Fibroblast of pulmonary artery (primary cell): ENCODE data around the gene CHMP4B.

Experiments used
- DNase-seq: peaks from one replicate; pipeline ENCODE4 v3.0.0-alpha.2; 2010; ENCODE audit warnings: low read depth
- H3K4me3 ChIP-seq: replicated peaks from 2 replicates; pipeline ENCODE4 v1.5.1; 2011; ENCODE audit warnings: low read depth, mild to moderate bottlenecking, control low read depth, low read length, moderate library complexity
- TF ChIP-seq, protein P1 (sequence below): IDR thresholded peaks from 2 replicates; pipeline ENCODE4 v1.5.1; 2011; ENCODE audit warnings: mild to moderate bottlenecking, control low read depth, low read length, inconsistent platforms; ENCODE audit errors: missing control alignments

Gene CHMP4B

DNA sequence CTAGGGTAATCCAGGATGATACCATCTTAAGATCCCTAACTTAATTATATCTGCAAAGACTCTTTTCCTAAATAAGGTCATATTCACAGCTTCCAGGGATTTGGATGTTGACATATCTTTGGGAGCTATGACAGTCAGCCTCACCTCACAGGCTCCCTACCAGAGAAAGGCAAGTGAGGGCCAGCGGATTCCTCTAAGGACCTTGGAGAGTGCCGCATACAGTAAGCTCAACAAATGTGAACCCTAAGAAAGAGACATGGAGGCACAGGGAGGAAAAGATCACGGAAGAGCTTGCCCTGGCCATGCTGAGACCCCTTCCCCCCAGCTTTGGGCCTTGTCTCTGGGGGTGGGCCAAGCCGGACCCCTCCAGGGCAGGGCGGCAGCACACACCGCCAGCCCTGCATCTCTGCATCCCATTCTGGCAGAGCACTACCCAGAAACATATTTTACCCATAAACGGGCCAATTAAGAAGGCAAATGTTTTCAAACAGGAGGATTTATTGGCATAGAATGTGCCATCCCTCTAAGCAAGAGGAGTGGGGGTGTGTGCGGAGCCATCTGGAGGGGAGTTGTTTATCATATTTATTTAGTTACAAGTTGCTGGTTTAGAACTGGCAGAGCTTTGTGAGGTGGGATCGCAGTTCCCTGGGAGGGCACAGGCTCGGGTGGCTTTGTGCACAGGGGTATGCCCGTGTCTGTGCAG is 55.4 kb downstream of the CHMP4B start:
- DNase-seq, result no peak
- TF ChIP-seq, protein P1, sequence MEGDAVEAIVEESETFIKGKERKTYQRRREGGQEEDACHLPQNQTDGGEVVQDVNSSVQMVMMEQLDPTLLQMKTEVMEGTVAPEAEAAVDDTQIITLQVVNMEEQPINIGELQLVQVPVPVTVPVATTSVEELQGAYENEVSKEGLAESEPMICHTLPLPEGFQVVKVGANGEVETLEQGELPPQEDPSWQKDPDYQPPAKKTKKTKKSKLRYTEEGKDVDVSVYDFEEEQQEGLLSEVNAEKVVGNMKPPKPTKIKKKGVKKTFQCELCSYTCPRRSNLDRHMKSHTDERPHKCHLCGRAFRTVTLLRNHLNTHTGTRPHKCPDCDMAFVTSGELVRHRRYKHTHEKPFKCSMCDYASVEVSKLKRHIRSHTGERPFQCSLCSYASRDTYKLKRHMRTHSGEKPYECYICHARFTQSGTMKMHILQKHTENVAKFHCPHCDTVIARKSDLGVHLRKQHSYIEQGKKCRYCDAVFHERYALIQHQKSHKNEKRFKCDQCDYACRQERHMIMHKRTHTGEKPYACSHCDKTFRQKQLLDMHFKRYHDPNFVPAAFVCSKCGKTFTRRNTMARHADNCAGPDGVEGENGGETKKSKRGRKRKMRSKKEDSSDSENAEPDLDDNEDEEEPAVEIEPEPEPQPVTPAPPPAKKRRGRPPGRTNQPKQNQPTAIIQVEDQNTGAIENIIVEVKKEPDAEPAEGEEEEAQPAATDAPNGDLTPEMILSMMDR, result no peak
- H3K4me3 ChIP-seq, result no peak overlapping the region

DNA sequence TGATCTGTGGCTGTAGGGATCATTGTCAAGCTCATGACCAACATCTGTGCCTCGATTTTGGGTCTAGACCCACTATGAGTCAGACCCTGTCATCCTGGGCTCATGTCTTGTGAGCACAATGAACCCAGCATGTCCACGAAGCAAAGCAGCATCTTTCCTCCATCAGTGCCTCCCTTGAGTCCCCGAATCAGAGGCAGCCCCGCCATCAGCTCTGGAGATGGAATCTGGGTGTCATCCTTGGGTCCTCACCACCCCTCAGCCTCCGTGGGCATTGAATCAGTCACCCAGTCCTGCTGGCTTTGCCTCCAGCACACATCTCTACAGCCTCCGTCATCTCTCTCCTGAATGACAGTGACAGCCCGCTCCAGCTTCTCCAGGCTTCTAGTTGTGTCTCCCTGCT is 56.9 kb downstream of the CHMP4B start:
- no peak overlapping the region for H3K4me3 ChIP-seq
- TF ChIP-seq, protein P1, result no peak
- DNase-seq, result no peak

DNA sequence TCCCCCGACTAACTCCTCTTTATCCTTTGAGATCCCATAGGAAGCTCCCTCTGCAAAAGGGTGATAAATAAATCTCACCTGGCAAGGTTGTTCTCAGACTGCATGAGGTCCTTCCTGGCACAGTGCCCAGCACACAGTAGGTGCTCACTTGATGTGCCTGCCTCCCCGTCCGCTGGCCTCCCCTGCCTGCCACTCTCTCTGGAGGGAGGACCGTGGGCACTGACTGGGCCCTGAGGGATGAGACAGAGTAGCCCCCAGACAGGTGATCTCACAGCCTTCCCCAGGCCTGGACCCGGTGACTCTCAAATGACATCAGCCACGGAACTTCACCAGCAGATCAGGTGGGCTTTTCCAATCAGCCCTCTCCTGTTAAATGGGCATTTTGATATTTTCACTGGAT is 57.4 kb downstream of the CHMP4B start:
- DNase-seq, result no peak
- H3K4me3 ChIP-seq, result no peak overlapping the region
- TF ChIP-seq, protein P1, result no peak

DNA sequence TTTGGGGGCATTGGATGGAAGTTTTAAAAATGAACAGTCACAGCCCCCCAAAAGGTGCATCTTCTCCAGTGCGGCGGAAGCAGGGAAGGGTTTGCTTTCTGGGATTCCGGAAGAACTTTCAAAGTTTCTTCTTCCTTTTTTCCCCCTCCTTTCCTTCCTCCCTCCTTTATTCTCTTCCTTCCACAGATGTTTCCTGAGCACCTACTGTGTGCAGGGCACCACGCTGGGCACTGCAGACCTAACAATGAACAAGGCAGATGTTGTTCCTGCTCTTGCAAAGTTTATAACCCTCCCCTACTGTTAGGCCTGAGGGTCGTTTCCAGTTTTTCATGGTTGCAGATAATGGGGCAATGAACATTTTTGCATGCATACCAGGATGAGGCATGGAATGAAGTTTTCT is 58.1 kb downstream of the CHMP4B start:
- TF ChIP-seq, protein P1, result no peak
- DNase-seq, result no peak
- H3K4me3 ChIP-seq, result no peak overlapping the region

DNA sequence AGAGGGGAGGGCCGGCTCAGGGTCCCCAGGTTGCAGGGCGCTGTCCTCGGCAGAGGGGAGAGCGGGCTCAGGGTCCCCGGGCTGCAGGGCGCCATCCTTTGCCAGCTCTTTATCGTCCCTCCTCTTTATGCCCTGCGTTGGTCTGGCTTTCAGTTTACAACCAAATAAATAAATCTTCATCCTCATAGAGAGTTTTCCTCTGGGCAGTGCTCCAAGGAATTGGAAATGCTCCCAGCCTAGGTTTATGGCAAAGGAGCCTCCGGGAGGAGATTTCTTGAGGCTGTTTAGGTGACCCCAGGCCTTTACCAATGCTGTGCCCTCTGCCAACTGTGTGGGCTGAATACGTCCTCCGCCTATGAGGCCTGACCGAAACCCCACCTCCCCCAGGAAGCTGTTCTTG is 60.2 kb downstream of the CHMP4B start:
- peak overlapping the region; percentile 3 for H3K4me3 ChIP-seq
- TF ChIP-seq, protein P1, result no peak
- DNase-seq, result peak; percentile 24

DNA sequence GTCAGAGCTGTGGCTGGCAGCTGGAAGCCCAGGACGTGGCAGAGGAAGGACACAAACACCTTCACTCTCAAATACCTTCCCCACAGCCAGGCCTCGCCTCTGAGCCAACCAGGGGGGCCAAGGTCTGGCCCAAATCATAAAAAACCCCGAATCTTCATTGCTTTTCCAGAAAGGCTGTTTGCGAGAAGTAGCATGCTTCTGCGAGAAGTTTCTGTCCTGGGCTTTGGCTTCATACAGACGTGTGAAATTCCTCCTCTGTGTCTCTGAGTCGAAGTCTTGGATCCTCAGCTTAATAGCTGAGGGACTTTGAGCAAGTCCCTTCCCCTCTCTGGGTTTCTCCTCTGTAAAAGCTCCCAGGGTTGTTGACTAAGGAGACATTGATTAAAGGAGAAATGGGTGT is 63.0 kb downstream of the CHMP4B start:
- TF ChIP-seq, protein P1, result no peak
- no peak for DNase-seq
- H3K4me3 ChIP-seq, result no peak overlapping the region

DNA sequence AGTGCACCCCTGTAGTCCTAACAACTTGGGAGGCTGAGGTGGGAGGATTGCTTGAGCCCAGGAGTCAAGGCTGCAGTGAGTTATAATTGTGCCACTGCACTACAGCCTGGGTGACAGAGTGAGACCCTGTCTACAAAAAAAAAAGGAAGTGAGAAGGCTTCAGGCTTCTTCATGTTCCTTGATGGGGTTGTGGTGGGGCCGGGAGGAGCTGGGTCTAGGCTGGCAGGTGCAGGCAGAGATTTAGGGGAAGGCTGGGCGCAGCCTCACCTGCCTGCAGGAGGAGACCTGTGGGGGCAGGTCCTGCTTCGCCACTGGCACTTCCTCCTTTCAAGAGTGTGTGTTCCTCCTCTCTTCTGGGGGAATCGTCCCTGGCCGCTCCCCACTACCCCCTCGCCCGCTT is 63.9 kb downstream of the CHMP4B start:
- DNase-seq, result no peak
- TF ChIP-seq, protein P1, result no peak
- H3K4me3 ChIP-seq, result no peak overlapping the region
